SK-N-SH treated with all-trans-retinoic acid at 6 μM for 48 hours (cell line): ENCODE measurements around the gene SYT6.

ENCODE experiments used
- CSDC2 ChIP-seq: fragments of 250-450 bp; sonication (Bioruptor Pico); IDR thresholded peaks from 2 replicates; pipeline ENCODE4 v1.5.0; 2020; ENCODE audit warnings: mild to moderate bottlenecking, moderate library complexity
- RARB ChIP-seq: fragments of 250-450 bp; sonication (Bioruptor Pico); IDR thresholded peaks from 2 replicates; pipeline ENCODE4 v1.8.0; 2021; ENCODE audit warnings: mild to moderate bottlenecking, moderate library complexity
- TOX ChIP-seq: fragments of 250-450 bp; sonication (Bioruptor Pico); IDR thresholded peaks from 2 replicates; pipeline ENCODE4 v1.8.0; 2021; ENCODE audit warnings: mild to moderate bottlenecking, moderate library complexity, borderline replicate concordance
- ZC3H10 ChIP-seq: fragments of 250-450 bp; sonication (Bioruptor Pico); IDR thresholded peaks from 2 replicates; pipeline ENCODE4 v1.5.1; 2021; ENCODE audit warnings: mild to moderate bottlenecking, moderate library complexity
- ZFP3 ChIP-seq: fragments of 250-450 bp; sonication (Bioruptor Pico); IDR thresholded peaks from 2 replicates; pipeline ENCODE4 v1.5.0; 2020; ENCODE audit warnings: mild to moderate bottlenecking, moderate library complexity
- TF ChIP-seq, protein P1 (sequence below): fragments of 250-450 bp; sonication (Bioruptor Pico); IDR thresholded peaks from 2 replicates; pipeline ENCODE4 v1.5.1; 2021; ENCODE audit warnings: mild to moderate bottlenecking, moderate library complexity

DNA sequence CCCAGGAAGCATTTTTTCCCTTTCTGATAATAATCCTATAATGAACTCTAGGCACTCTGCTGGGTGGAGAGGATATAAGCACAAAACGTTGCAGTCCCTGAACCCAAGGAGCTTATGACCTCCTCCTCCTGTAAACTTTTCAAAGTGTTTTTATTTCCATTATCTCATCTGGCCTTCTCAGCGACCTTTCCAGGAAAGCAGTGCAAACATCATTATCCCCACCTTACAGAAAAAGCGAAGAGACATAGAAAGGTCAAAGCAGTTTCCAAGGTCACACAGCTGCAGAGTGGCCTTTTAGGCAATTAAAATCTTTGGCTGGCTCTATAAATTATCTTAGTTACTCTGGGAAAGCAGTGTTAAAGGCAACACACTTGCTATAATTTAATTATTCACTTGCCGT, 110.6 kb downstream of the SYT6 start:
- no peak for TF ChIP-seq ZFP3
- TF ChIP-seq, protein P1, sequence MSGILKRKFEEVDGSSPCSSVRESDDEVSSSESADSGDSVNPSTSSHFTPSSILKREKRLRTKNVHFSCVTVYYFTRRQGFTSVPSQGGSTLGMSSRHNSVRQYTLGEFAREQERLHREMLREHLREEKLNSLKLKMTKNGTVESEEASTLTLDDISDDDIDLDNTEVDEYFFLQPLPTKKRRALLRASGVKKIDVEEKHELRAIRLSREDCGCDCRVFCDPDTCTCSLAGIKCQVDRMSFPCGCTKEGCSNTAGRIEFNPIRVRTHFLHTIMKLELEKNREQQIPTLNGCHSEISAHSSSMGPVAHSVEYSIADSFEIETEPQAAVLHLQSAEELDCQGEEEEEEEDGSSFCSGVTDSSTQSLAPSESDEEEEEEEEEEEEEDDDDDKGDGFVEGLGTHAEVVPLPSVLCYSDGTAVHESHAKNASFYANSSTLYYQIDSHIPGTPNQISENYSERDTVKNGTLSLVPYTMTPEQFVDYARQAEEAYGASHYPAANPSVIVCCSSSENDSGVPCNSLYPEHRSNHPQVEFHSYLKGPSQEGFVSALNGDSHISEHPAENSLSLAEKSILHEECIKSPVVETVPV (CRISPR knock-in tag): no peak
- no peak for TF ChIP-seq RARB
- TF ChIP-seq ZC3H10: no peak
- TF ChIP-seq TOX (CRISPR knock-in tag): no peak
- no peak for TF ChIP-seq CSDC2
